A673 (cell line): ENCODE measurements around the gene RBM15.

Experiments
- CTCF ChIP-seq: fragments of 300-800, 200-600 bp; sonication (generic); conservative IDR thresholded peaks from 2 replicates; pipeline ENCODE4 v1.5.1; 2017; ENCODE audit warnings: low read depth, mild to moderate bottlenecking, antibody characterized with exemption, low read length, moderate library complexity, mixed read lengths
- EZH2 ChIP-seq: fragments of 200-600 bp; sonication (generic); IDR thresholded peaks from 2 replicates; pipeline ENCODE4 v1.6.1; 2017; ENCODE audit warnings: borderline replicate concordance, low read depth, mild to moderate bottlenecking, mixed read lengths, antibody characterized with exemption, low read length; ENCODE audit not compliant: poor library complexity, severe bottlenecking

GRCh38 chr1:110294308-110294707 lies 44.9 kb upstream of the RBM15 start:
- TF ChIP-seq CTCF = no peak
- no peak for TF ChIP-seq EZH2
